ENCODE measurements around the gene FCAMR.

GRCh38 chr1:206955476-206956451 lies 14.5 kb downstream of the FCAMR start:
- TF ChIP-seq CTCF (IDR thresholded peaks at IDR 0.05) (no peak), POLR2AphosphoS5 (IDR thresholded peaks at IDR 0.05) (peak in 1 of 3 donors; percentile 6), POLR2A (IDR thresholded peaks at IDR 0.05) (no peak)
